HG03342 (cell line): ENCODE measurements around the gene POLR2E.

Experiments used
- ATAC-seq: cut with Tn5 transposase; IDR thresholded peaks from one replicate; pipeline ENCODE4 v1.9.1; 2021; ENCODE audit warnings: mild to moderate bottlenecking, moderate library complexity; ENCODE audit not compliant: unreplicated experiment

The POLR2E gene

DNA sequence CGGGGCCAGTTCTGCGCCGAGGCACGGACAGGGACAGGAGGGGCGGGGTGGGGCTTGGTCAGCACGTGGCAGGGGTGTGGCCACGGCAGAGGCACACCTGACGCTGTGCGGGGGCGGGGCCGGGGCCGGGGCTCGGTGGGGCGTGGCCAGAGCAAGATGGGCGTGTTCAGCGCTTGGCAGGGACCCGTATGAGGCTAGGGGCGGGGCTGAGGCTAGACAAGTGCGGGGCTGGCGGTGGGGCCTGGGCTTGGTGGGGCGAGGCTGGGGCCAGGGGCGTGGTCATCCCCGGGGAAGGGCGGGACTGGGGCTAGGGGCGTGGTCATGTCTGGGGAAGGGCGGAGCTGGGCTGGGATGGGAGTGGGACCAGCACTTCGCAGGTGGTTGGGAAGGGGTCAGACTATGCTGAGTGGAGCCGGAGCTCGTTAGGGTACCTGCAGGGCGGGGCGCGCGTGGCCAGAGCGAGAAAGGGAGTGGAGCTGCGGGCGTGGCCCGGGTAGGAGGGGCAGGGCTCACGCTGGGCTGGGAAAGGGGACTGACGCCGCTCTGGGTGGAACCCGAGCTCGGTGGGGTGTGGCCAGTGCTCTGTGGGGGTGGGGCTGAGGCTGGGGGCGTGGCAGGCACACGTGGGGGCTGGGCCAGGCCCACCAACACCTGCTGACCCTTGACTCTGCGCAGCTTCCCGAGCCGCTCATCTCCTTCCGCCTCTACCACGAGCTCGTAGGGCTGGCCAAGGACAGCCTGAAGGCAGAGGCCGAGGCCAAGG lies 12.8 kb downstream of the POLR2E start:
- ATAC-seq, result no peak

DNA sequence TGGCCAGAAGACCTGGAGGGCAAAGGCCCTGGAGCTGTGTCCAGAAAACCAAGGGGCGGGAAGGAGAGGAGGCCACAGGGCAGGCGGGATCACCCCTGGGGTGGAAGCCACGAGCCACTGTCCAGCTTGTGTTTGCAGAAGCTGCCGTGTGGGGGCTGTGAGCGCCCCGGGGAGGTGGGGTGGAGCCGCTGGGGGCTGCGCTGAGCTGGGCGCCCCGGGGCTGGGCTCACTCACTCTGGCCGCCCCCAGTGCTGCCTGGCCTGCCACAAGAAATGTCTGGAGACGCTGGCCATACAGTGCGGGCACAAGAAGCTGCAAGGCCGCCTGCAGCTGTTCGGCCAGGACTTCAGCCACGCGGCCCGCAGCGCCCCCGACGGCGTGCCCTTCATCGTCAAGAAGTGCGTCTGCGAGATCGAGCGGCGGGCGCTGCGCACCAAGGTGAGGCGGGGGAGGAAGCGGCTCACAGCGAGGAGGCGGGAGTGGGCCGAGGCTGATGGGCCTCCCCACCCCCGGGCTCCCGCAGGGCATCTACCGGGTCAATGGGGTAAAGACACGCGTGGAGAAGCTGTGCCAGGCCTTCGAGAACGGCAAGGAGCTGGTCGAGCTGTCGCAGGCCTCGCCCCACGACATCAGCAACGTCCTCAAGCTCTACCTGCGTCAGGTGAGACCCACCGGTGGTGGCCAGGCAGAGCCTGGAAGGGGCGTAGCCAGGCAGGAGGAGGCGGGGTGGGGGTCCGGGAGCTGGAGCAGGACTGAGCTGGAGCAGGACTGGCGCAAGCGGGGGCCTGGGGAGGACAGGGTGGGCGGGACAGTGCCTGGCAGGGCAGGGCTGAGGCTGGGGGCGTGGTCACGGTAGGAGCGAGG lies 13.6 kb downstream of the POLR2E start:
- no peak for ATAC-seq

DNA sequence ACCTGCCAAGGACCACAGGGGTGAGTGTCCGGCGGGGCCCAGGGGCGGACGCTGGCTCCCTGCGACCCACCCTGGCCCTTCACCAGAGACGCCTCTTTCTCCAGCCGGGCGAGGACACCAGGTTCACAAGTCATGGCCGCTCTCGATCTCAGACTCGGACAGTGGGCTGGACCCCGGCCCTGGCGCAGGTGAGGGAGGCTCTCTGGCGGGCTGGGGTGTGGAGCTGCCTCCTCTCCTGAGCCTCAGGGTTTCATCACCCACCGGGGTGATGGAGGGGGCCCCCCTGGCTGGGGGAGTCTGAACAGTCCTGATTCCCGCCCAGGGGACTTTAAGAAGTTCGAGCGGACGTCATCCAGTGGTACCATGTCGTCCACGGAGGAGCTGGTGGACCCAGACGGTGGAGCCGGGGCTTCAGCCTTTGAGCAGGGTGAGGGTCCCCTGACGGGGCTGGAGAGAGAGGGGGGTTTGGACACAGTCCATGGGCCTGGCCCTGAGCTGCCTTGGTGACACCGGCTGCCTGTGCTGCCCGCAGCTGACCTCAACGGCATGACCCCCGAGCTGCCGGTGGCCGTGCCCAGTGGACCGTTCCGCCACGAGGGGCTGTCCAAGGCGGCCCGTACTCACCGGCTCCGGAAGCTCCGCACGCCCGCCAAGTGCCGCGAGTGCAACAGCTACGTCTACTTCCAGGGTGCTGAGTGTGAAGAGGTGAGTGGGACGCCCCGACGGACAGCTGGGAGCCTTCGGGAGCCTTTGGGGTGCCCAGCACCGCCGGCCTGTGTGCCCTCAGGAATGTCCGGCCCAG lies 14.6 kb downstream of the POLR2E start:
- ATAC-seq, result no peak

DNA sequence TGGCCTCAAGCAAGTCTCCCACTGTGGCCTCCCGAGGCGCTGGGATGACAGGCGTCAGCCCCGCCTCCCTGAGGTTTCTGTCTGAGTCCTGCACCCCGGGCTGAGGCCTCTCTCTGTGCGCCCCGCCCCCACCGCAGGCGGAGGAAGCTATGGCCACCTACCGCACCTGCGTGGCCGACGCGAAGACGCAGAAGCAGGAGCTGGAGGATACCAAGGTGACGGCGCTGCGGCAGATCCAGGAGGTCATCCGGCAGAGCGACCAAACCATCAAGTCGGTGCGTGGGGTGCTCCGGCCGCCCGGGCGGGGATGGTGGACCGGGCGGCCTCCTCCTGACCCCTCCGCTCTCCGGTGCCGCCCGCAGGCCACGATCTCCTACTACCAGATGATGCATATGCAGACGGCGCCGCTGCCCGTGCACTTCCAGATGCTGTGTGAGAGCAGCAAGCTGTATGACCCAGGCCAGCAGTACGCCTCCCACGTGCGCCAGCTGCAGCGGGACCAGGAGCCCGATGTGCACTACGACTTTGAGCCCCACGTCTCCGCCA lies 15.5 kb downstream of the POLR2E start:
- ATAC-seq, result no peak

DNA sequence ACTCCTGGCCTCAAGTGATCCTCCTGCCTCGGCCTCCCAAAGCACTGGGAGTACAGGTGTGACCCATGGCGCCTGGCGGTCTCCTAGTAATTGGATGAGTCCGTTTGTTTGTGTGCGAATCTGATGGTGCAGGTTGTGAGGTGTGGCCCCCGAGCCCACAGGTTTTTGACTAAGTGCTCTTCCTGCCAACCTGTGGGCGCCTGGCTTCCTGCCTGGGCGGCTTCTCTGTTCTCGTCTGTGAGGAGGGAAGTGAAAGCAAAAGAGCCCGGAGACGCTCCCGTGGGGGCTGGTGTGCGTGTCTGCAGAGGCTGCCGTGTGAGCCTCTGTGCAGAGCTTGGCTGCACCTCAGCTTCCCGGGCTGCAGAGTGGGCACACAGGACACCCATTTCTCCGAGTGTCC lies 18.2 kb downstream of the POLR2E start:
- ATAC-seq, result peak; percentile 66

DNA sequence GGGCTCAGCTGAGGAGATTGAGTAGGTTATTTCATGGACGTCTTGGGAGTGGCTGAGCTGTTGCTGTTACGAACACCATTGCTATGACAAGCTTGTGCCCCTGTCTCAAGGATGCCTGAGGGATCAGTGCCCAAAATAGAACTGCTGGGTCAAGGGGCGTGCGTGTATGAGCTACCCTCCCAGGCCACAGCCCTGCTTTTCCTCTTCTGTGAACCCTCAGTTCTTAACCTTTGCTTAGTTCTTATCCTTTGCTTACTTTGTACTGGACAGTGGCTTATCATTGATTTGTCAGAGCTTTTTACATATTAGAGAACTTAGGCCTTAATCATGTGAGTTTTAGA lies 19.2 kb downstream of the POLR2E start:
- no peak for ATAC-seq

DNA sequence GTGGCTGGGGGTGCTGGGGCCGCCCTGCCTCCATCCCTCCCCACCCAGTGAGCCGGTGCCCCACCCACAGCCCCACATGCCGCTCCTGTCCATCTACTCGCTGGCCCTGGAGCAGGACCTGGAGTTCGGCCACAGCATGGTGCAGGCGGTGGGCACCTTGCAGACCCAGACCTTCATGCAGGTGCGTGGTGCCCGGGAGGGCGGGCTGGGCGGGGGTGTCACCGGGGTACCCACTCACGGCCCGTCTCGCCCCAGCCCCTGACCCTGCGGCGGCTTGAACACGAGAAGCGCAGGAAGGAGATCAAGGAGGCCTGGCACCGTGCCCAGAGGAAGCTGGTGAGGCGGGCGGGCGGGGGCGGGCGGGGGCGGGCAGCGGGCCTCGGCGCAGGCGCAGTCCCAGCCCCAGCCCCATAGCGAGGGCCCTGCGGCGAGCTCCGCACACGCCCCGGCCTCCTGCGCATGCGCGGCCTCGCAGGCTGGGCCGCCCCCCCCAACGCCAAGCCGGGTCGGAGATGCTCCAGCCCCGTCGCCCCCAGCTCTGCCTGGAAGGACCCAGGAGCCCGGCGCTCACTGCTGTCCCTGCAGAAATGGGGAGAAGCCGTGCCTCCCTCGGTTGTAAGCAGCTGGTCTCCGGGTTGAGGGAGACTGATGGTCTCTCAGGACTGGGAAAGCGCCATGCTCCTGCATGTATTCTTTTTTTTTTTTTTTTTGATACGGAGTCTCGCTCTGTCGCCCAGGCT lies 20.5 kb downstream of the POLR2E start:
- ATAC-seq, result no peak

DNA sequence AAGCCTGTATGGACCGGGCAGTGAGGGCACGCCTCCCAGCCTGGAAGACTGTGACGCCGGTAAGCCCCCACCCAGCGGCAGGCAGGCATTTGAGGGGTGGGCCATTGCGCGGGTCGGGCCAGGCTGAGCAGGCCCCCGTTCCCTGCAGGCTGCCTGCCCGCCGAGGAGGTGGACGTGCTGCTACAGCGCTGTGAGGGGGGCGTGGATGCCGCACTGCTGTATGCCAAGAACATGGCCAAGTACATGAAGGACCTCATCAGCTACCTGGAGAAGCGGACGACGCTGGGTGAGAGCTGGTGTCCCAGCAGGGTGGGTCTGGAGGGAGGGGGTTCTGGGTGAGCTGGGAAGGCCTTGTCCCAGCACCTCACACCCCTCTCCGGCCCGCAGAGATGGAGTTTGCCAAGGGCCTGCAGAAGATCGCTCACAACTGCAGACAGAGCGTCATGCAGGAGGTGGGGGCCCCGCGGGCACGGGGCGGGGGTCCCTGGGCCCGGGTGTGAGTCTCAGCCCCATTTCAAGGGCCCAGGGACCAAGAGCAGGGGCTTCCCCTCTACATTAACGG lies 21.1 kb downstream of the POLR2E start:
- no peak for ATAC-seq

DNA sequence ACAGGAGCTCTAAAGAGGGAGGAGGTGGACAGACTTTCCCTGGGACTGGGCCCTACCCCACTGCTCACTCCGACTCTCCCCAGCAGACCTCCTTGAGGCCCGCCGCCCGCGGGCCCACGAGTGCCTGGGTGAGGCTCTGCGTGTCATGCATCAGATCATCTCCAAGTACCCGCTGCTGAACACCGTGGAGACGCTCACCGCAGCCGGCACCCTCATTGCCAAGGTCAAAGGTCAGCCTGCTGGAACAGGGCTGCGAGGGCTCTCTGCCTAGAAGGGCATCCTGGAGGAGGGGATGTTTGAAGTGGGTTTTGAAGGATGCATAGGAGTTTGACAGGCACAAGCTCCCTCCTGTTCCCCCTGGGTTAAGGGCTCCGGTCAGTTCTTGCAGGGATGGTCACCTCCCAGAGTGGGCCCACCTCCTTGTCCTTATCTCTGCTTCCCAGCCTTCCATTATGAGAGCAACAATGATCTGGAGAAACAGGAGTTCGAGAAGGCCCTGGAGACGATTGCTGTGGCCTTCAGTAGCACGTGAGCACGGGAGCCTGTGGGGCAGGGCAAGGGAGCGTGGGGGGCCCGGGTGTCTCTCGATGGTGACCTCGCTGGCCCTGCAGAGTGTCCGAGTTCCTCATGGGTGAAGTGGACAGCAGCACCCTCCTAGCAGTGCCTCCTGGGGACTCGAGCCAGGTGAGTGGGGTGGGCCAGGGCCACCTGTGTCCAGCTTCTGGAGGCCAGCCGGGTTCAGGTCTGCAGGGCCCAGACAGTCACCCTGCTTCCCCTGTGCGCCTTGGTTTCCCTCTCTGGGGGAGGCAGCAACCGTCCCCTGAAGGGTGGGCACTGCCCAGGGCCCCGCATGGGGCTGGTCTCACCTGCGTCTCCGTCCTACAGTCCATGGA lies 21.9 kb downstream of the POLR2E start:
- ATAC-seq, result no peak

DNA sequence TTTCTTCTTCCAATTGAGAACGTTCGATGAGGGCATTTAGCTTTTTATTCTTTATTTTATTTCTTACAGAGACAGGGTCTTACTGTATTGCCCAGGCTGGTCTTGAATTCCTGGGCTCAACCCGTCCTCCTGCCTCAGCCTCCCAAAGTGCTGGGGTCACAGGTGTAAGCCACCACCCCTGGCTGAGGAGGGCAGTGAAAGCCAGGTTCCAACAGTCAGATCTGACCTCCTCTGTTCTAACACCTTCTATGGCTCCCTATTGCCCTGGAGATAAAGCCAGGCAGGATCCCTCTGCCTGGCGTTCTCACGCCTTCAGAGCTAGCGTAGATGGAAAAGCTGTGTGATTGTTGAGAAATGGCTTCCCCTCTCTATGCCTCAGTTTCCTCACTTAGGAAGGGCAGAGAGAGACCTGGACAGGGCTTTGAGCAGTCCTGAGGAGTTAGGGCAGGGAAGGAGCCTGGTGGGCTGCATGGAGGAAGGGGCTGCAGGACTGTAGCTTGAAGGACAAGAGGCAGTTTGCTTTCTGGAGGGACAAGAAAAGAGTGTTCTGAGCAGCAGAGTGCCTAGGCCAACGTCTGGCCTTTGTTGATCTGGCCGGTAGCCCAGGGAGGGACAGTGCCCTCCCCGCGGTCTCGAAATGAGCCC lies 22.7 kb downstream of the POLR2E start:
- no peak for ATAC-seq

DNA sequence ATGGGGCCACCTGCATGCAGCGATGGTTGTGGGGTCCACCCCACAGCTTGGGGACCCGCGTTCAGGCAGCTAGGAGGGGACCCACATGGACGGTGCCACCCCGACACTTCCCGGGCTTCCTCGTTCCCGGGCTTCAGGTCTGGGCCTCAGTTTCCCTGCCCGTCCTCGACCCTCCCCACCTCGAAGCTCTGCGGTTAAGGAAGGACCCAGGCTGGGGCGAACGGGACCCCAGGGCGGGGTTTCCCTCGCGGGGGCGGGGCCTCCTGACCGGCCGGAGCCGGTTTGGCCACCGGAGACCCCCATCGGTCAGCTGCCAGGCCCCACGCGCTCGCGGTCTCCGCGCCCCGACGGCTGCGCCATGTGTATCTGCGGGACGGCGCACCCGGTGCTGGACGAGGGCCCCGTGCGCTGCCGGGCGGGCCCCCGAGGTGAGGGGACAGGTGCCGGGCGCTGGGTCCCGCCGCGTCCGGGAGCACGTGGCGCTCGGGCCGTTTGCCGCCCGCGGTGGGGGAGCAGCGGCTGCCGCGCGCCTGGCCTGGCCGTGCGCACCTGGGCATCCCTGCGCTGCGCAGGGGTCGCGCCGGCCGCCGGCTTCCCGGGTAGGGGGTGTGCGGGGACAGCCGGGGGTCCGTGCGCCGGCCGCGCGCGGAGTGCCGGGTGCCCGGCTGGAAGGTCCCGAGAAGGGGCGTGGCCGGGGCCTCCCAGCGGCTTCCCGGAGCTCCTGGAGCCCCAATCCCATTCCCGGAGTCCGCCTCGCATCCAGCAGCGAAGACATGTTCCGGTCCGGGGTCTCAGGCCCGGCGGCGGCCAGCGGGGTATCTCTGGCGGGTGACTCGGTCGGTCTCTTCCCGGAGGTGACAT lies 24.0 kb downstream of the POLR2E start:
- no peak for ATAC-seq

DNA sequence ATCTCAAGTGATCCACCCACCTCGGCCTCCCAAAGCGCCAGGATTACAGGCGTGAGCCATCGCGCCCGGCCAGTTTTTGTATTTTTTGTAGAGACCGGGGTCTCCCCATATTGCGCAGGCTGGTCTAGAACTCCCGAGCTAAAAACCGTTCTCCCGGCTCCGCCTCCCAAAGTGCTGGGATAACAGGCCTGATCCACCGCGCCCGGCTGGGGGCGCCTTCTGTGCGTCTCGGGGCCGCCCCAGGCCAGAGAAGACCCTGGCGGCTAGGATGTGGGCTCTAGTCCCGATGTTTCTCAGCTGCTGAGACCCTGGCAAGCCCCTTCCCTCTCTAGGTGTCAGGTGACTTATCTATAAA lies 24.6 kb downstream of the POLR2E start:
- ATAC-seq, result no peak

DNA sequence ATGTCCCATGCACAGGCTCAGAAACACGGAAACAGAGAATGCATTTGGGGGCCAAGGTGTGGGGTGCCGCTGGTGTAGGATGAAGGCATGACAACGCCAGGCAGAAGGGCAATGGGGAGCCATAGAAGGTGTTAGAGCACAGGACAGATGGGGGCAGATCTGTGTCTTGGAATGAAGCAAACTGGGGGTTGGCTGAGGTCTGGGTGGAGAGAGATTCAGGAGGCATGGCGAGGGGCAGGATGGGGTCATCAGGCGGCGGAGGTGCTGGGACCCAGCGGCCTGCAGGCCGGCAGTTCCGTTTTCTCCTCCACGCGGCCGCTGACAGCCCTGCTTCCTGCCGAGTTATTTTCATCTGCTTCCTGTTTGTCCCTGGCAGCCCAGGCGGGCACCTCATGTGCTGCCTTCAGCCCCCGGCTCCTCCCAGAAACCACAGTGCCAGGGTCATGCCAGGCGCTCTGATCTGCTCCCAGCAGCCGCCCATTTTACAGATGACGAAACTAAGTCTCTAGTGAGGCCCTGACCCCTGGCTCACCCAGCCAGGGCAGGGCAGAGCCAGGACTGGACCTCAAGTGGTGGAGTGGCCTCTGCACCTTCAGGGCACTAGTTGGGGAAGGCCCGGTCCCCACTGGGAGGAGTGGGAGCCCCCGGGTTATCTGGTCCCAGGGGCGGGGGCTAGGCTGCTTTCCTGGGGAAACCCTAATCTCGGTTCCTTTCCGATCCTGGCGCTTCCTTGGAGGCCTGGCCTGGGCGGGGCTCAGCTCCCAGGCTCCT lies 26.0 kb downstream of the POLR2E start:
- ATAC-seq, result no peak

DNA sequence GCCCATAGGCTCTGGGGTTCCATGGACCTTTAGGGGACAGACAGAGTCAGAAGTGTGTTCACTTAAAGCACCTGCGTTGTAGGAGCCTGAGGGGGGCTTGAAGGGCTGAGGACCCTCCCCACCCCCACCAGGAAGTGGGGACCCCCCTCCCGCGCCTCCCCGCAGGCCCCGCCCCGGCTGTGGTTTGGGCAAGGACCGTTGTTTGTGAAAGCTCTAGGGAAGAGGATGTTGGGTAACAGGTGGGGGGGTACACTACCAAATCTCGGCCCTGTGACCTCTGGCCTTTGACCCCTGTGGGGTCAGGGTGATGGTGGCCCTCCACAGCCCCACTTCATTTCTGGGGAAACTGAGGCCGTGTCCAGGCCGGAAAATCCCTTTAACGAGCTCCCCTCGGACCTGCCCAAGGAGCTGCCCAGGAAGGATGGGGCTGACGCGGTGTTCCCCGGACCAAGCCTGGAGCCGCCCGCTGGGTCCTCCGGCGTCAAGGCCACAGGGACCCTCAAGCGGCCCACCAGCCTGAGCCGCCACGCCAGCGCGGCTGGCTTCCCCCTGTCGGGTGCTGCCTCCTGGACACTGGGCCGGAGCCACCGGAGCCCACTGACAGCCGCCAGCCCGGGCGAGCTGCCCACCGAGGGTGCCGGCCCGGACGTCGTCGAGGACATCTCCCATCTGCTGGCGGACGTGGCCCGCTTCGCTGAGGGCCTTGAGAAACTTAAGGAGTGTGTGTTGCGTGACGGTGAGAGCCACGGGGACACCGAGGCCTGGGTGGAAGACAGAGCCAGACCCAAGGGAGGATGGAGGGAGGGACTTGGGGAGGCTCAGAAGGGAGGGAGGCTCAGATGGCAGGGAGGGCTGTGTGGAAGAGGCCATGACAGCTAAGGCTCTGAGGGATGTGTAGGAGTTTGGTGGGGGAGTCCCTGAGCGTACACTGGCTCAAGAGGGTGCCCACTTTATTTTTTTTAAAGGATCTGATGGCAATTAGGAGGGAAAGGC lies 26.9 kb downstream of the POLR2E start:
- no peak for ATAC-seq

DNA sequence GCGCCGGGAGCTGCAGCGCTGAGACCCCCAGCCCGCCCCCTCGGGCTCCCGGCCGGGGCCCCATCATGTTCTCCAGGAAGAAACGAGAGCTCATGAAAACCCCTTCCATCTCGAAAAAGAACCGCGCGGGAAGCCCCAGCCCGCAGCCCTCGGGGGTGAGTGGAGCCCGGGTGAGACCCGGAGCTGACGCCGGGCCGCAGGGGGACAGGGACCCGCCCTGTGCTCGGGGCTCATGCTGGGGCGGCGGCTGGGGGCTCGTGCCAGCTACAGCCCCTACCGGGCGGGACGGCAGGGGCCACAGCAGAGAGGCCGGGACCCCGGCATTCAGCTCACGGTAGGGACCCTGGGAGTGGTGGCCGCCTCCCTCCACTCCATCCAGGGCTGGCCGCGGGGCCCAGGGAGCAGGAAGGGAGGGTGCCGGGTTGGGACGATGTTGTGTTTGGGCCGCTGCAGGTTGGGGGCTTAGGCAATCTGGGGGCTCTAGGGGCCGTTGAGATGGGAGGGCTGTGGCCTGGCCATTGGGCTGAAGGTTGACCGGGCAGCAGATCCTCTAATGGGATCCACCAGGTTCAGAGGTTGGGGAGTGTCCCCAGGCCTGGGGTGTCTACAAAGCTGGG lies 27.7 kb downstream of the POLR2E start:
- ATAC-seq, result no peak
